DND-41 (cell line): ENCODE results near the gene TRIM69.

ENCODE experiments used
- ATAC-seq: fragments of 200-7000 bp; cut with Tn5 transposase; 3 replicates; pipeline ENCODE4 v1.9.1; 2021; ENCODE audit warnings: low read depth; ENCODE audit not compliant: insufficient read depth
- DNase-seq: peaks from one replicate; pipeline ENCODE4 v3.0.0-alpha.2; 2020
- H2AFZ ChIP-seq: 2 replicates; pipeline ENCODE4 v1.6.0; 2012; ENCODE audit warnings: low read depth, low read length
- H3K27ac ChIP-seq: 2 replicates; pipeline ENCODE4 v1.5.1; 2012; ENCODE audit warnings: low read length, inconsistent platforms
- H3K27me3 ChIP-seq: fragments of 200-600 bp; sonication (generic); 2 replicates; pipeline ENCODE4 v1.6.0; 2012; ENCODE audit warnings: low read length, mild to moderate bottlenecking, inconsistent platforms; ENCODE audit not compliant: insufficient read depth, poor library complexity
- H3K36me3 ChIP-seq: 2 replicates; pipeline ENCODE4 v1.5.1; 2012; ENCODE audit warnings: low read length, inconsistent platforms; ENCODE audit not compliant: insufficient read depth
- H3K4me1 ChIP-seq: 2 replicates; pipeline ENCODE4 v1.5.1; 2012; ENCODE audit warnings: mild to moderate bottlenecking, low read length; ENCODE audit not compliant: insufficient read depth
- H3K4me2 ChIP-seq: 2 replicates; pipeline ENCODE4 v1.6.0; 2012; ENCODE audit warnings: mild to moderate bottlenecking, moderate library complexity, low read length, inconsistent platforms; ENCODE audit not compliant: insufficient read depth
- H3K4me3 ChIP-seq, 2 experiments: fragments of 200-600 bp in 1 of 2; shearing (Covaris generic) in 1 of 2; 2 replicates each; pipeline ENCODE4 v1.5.1; 2012 to 2016; ENCODE audit warnings: inconsistent platforms in 2 of 2, low read length in 2 of 2, mild to moderate bottlenecking in 2 of 2, low read depth in 1 of 2, moderate library complexity in 1 of 2
- H3K79me2 ChIP-seq: 2 replicates; pipeline ENCODE4 v1.6.0; 2012; ENCODE audit warnings: low read length, inconsistent platforms; ENCODE audit not compliant: insufficient read depth
- H3K9ac ChIP-seq: 2 replicates; pipeline ENCODE4 v1.6.0; 2012; ENCODE audit warnings: low read depth, mild to moderate bottlenecking, inconsistent platforms, low read length, moderate library complexity
- H3K9me3 ChIP-seq: 2 replicates; pipeline ENCODE4 v1.5.1; 2012; ENCODE audit warnings: low read length, moderate library complexity, mild to moderate bottlenecking, inconsistent platforms; ENCODE audit not compliant: insufficient read depth, severe bottlenecking
- H4K20me1 ChIP-seq: 2 replicates; pipeline ENCODE4 v1.6.0; 2012; ENCODE audit warnings: low read length; ENCODE audit not compliant: insufficient read depth
- EZH2 ChIP-seq: IDR thresholded peaks from 3 replicates; pipeline ENCODE4 v1.6.1; 2012; ENCODE audit warnings: borderline replicate concordance, low read depth, mild to moderate bottlenecking, moderate library complexity, low read length, inconsistent platforms; ENCODE audit not compliant: severe bottlenecking
- TF ChIP-seq, protein P1 (sequence below): IDR thresholded peaks from 2 replicates; pipeline ENCODE4 v1.5.1; 2012; ENCODE audit warnings: borderline replicate concordance, low read length, moderate library complexity, mild to moderate bottlenecking; ENCODE audit not compliant: poor library complexity, severe bottlenecking; ENCODE audit errors: extremely low read depth

Gene TRIM69

DNA sequence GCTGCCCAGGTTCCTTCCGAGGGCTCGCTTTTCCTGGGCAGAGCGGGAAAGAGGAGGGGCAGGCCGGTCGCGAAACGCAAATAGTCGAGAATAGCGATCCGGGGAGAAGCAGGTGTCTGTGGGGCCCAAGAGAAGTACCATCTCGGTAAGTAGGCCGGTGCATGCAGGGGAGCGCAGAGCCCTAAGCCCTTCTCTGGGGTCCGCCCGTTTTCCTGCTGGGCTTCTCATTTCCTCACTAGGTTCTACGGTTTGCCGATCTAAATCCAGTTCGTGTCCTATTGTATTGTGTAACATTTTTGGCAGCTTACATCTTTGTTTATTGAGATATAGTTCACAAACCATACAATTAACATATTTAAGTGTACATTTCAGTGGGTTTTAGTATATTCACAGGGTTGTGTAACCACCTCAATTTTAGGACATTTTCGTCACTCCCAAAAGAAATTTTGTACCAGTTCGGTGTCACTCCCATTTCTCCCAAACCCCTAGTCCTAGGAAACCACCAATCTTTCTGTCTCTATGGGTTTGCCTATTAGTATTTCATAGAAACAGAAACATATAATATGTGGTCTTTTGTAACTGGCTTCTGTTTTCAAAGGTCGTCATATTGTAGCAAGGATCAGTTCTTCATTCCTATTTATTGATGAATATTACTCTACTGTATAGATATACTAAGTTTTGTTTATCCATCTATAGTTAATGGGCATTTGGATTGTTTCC is 6.8 kb upstream of the TRIM69 start:
- TF ChIP-seq, protein P1, sequence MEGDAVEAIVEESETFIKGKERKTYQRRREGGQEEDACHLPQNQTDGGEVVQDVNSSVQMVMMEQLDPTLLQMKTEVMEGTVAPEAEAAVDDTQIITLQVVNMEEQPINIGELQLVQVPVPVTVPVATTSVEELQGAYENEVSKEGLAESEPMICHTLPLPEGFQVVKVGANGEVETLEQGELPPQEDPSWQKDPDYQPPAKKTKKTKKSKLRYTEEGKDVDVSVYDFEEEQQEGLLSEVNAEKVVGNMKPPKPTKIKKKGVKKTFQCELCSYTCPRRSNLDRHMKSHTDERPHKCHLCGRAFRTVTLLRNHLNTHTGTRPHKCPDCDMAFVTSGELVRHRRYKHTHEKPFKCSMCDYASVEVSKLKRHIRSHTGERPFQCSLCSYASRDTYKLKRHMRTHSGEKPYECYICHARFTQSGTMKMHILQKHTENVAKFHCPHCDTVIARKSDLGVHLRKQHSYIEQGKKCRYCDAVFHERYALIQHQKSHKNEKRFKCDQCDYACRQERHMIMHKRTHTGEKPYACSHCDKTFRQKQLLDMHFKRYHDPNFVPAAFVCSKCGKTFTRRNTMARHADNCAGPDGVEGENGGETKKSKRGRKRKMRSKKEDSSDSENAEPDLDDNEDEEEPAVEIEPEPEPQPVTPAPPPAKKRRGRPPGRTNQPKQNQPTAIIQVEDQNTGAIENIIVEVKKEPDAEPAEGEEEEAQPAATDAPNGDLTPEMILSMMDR, result no peak
- no peak for TF ChIP-seq EZH2
- H3K4me3 ChIP-seq, result peak overlapping the region; percentile 61 to 77
- peak; percentile 12 for ATAC-seq
- H3K27me3 ChIP-seq, result no peaks in the 10 kb centered on the region
- DNase-seq, result peak; percentile 48
- H2AFZ ChIP-seq, result peak overlapping the region; percentile 90
- H3K27ac ChIP-seq, result peak overlapping the region; percentile 91
- peak overlapping the region; percentile 73 for H3K4me2 ChIP-seq
- H3K9me3 ChIP-seq, result no peaks in the 10 kb centered on the region
- peaks cover 53% of the 10 kb centered on the region for H3K4me1 ChIP-seq
- no peaks in the 10 kb centered on the region for H4K20me1 ChIP-seq
- H3K36me3 ChIP-seq, result 0 out of 2 replicates have a peak, but pooled peaks cover 7% of the 10 kb centered on the region
- peak overlapping the region; percentile 84 for H3K9ac ChIP-seq
- H3K79me2 ChIP-seq, result peaks cover 18% of the 10 kb centered on the region

DNA sequence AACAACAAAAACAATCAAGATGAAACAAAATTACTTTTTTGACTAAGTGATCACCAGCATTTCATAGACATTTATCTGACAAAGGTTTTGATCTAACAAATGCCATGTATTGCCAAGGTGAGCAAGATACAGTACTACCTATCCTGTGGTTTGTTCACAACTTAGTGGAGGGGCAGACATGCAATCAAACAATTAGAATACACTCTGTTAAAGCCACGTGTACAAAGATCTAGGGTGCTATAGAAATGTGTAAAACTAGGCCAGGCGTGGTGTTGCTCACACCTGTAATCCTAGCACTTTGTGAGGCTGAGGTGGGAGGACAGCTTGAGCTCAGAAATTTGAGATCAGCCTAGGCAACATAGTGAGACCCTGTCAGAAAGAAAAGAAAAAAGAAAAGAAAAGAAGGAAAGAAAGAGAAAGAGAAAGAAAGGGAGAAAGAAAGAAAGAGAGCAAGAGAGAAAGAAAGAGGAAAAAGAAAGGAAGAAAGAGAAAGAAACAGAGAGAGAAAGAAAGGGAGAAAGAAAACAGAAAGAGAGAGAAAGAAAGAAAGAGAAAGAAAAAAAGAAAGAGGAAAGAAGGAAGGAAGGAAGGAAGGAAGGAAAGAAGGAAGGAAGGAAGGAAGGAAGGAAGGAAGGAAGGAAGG is 1.4 kb upstream of the TRIM69 start:
- Histone ChIP-seq H3K27ac (no peak overlapping the region), H3K9ac (no peak overlapping the region), H3K4me1 (peaks cover 12% of the 10 kb centered on the region; the same call in 1 of the 2 replicates), H3K4me2 (no peak overlapping the region), H4K20me1 (no peaks in the 10 kb centered on the region), H3K4me3 (no peak overlapping the region), H3K79me2 (peaks cover 6% of the 10 kb centered on the region), H3K27me3 (no peaks in the 10 kb centered on the region), H3K36me3 (0 out of 2 replicates have a peak, but pooled peaks cover 7% of the 10 kb centered on the region), H3K9me3 (no peaks in the 10 kb centered on the region), H2AFZ (no peak overlapping the region)
- no peak for ATAC-seq
- no peak for TF ChIP-seq EZH2
- TF ChIP-seq, protein P1, result no peak
- DNase-seq, result no peak

DNA sequence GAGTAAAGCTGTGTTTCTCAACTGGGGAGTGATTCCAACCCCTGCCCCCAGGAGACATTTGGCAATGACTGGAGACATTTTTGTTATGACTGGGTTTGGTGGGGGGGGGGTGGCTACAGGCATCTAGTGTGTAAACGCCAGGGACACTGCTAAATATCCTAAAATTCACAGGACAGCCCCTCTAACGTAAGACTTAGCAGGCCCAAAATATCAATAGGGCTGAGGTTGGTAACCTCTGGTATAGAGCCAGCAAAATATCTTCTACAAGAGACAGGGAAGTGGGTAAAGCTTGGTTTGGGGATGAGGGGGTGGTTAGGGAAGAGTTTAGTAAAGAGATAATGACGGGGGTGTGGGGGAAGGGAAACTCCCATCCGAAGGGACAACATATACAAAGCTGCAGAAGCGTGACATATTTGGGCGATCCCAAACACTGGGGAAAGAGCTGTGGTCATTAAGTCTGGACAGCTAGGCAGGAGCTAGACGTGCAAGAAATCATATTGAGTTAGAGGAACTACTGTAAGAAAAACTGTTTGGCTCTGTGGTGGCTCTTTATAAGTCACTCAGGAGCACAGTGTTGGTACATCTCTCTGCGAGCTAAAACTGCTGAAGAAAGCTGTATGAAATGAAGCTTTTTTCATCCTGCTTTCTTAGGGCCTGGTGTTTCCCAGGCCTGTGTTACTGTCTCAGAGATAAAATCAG is 697 bp upstream of the TRIM69 start:
- no peaks in the 10 kb centered on the region for H3K9me3 ChIP-seq
- no peak for ATAC-seq
- no peak overlapping the region for H3K4me2 ChIP-seq
- H4K20me1 ChIP-seq, result no peaks in the 10 kb centered on the region
- H3K36me3 ChIP-seq, result 0 out of 2 replicates have a peak, but pooled peaks cover 7% of the 10 kb centered on the region
- no peak overlapping the region for H3K9ac ChIP-seq
- H3K27ac ChIP-seq, result no peak overlapping the region
- DNase-seq, result no peak
- H3K4me3 ChIP-seq, result no peak overlapping the region
- TF ChIP-seq EZH2, result no peak
- TF ChIP-seq, protein P1, result no peak
- H2AFZ ChIP-seq, result no peak overlapping the region
- H3K4me1 ChIP-seq, result peaks cover 5% of the 10 kb centered on the region; the same call in 1 of the 2 replicates
- H3K27me3 ChIP-seq, result no peaks in the 10 kb centered on the region
- H3K79me2 ChIP-seq, result no peaks in the 10 kb centered on the region
